RWPE1 (cell line): ENCODE measurements around the gene NOPCHAP1.
"Not testable (repeated sequence)": the region's sequence is repeated elsewhere in the genome, so short reads cannot be mapped to it uniquely, and the experiment has no call there.

ENCODE experiments used
- CTCF ChIA-PET: fragments of 350-600 bp; sonication (Branson Sonifier 250); formaldehyde crosslinking; extraction: SDS; loops from one replicate; lab custom pipeline; 2021; lab: Yijun Ruan, JAX
- POLR2A ChIA-PET: fragments of 400-600 bp; formaldehyde crosslinking; extraction: SDS; loops from one replicate; lab custom pipeline; 2020; ENCODE audit warnings: antibody characterized with exemption; ENCODE audit not compliant: low non-redundant PET; lab: Yijun Ruan, JAX
- DNase-seq: peaks from one replicate; pipeline ENCODE4 v3.0.0; 2012; ENCODE audit warnings: low spot score
- H3K27ac ChIP-seq: fragments of 450-650 bp; 2 replicates; pipeline ENCODE4 v1.5.1; 2017
- TF ChIP-seq, protein P1 (sequence below): fragments of 450-650 bp; conservative IDR thresholded peaks from 2 replicates; pipeline ENCODE4 v1.5.1; 2017; ENCODE audit warnings: low read depth, mild to moderate bottlenecking

Gene NOPCHAP1

DNA sequence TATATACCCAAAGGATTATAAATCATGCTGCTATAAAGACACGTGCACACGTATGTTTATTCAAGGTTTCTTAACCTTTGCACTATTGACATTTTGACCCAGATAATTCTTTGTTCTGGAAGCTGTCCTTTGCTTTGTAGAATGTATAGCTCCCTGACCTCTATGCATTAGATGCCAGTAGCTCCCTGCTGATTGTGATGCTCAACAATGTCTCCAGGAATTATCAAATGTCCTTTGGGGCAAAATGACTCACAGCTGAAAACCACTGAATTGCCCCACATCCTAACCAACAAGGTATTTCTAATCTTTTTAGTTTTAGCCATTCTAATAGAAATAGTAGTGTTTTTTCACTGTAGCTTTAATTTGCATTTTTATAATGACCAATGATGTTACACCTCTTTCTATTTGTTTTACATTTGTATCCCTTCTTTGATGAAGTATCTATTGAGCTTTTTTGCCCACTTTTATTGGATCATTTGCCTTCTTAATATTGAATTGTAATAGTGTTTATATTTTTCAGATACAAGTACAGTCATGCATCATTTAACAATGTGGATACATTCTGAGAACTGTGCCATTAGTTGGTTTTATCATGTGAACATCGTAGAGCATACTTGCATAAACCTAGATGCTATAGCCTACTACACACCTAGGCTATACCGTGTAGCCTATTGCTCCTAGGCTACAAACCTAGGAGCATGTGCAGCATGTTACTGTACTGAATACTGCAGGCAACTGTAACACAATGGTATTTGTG lies 10.4 kb upstream of the NOPCHAP1 start:
- H3K27ac ChIP-seq, result no peak overlapping the region
- POLR2A ChIA-PET, result no interaction called here
- TF ChIP-seq, protein P1, sequence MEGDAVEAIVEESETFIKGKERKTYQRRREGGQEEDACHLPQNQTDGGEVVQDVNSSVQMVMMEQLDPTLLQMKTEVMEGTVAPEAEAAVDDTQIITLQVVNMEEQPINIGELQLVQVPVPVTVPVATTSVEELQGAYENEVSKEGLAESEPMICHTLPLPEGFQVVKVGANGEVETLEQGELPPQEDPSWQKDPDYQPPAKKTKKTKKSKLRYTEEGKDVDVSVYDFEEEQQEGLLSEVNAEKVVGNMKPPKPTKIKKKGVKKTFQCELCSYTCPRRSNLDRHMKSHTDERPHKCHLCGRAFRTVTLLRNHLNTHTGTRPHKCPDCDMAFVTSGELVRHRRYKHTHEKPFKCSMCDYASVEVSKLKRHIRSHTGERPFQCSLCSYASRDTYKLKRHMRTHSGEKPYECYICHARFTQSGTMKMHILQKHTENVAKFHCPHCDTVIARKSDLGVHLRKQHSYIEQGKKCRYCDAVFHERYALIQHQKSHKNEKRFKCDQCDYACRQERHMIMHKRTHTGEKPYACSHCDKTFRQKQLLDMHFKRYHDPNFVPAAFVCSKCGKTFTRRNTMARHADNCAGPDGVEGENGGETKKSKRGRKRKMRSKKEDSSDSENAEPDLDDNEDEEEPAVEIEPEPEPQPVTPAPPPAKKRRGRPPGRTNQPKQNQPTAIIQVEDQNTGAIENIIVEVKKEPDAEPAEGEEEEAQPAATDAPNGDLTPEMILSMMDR, result no peak
- CTCF ChIA-PET, result interaction anchor here (0.7 kb wide), 1 partner anchor 17 kb away, joined by 3 read pairs; no protein-coding TSS in a partner anchor
- DNase-seq, result peak; percentile 61

DNA sequence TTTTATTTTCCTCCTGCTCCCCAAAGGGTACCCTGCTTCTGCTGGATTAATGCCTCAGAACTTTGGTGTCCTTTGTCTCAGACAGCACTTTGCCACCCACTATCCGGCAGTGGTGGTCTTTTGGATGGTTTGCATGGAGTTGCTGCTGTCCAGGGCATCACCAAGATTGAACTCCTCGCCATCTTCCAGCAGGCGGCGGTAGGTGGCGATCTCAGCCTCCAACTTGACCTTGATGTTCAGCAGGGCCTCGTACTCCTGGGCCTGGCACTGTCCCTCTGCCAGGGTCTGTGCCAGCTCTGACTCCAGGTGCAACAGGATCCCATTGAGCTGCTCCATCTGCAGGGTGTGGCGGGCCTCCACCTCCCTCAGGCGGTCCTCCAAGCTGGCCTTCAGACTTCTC lies 9.4 kb upstream of the NOPCHAP1 start:
- TF ChIP-seq, protein P1, result no peak
- no peak for DNase-seq
- ChIA-PET CTCF (no interaction called here), POLR2A (no interaction called here)
- no peak overlapping the region for H3K27ac ChIP-seq

DNA sequence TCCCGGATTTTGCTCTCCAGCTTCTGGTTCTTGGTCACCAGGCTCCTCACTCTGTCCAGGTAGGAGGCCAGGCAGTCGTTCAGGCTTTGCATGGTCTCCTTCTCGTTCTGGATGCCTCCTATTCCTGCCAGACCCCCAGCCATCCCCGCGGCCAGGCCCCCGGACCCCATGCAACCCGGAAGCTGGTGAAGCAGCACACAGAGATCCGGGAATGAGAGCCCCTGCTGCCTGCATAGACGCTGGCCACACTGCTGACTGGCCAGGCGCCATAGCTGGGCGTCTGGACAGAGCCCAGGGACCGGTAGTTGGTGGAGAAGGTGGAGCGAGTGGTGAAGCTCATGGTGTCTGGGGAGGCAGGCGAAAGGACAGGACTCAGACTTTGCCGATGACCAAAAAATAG lies 8.4 kb upstream of the NOPCHAP1 start:
- CTCF ChIA-PET, result interaction anchor here (0.5 kb wide), 1 partner anchor 687 kb away, joined by 3 read pairs; no protein-coding TSS in a partner anchor
- DNase-seq, H3K27ac ChIP-seq, POLR2A ChIA-PET: not testable (repeated sequence)

DNA sequence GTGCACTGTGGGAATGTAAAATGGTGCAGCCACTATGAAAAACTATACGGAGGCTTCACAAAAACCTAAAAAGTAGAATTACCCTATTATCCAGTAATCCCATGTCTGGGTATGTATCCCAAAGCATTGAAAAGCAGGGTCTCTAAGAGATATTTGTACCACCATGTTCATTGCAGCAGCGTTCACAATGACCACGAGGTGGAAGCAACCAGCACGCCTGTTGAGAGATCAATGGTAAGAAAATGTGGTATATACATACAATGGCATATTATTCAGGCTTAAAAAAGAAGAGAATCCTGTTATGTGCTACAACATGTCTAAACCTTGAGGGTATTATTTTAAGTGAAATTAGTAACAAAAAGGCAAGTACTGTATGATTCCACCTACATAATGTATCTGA lies 910 bp upstream of the NOPCHAP1 start:
- ChIA-PET CTCF (interaction anchor here (0.5 to 0.6 kb wide), 2 partner anchors 37 to 922 kb away, joined by 3 to 4 read pairs; no protein-coding TSS in a partner anchor), POLR2A (no interaction called here)
- H3K27ac ChIP-seq, result no peak overlapping the region
- DNase-seq, result no peak
- TF ChIP-seq, protein P1, result no peak

DNA sequence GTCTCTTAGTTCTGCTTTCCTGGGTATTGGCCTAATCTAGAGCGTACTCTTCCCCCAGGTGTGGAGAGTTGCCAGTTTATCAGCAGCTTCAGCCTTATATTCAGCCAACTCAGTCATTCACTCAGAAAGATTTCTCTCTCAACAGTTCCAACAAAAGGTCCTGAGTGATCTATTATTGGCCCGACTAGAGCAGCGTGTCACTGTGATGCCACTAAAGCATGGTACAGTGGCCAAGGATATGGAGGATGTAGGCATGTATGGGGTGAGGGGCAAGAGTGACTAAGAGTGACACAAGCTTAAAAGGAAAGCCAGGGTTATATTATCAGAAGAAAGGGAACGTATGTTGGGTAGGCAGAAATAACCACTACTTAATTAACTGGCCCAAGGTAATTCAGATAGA lies 4.8 kb downstream of the NOPCHAP1 start:
- TF ChIP-seq, protein P1, result no peak
- ChIA-PET CTCF (interaction anchor here (0.6 kb wide), 1 partner anchor 96 kb away, joined by 4 read pairs; no protein-coding TSS in a partner anchor), POLR2A (no interaction called here)
- H3K27ac ChIP-seq, result no peak overlapping the region
- no peak for DNase-seq

DNA sequence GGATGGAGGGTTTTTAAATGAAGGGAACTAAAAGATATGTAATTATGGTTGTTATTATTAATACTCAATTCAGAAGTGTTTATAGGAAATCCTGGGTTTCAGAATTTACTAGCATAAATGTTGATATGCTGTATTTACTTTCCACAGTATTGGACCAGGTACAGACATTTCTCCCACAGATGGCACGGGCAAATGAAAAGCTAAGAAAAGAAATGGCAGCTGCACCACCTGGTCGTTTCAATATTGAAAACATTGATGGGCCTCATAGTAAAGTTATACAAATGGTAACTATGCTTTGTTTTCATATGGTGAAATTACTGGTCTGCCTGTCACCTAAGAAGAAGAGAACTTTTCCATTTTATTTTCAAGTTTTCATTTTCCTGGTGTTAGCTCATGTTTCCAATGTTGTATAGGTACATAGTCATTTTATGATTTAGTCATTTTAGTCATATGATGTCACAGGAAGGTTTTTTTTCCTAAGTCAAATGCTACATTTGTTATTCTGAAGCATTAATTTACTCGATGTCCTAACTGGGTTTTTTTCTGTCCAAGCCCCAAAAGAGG lies 5.5 kb downstream of the NOPCHAP1 start:
- TF ChIP-seq, protein P1, result no peak
- H3K27ac ChIP-seq, result no peak overlapping the region
- no peak for DNase-seq
- ChIA-PET CTCF (interaction anchor here (0.7 kb wide), 1 partner anchor 34 kb away, joined by 3 read pairs; the partner anchor contains the start of gene SLC41A2), POLR2A (no interaction called here)

DNA sequence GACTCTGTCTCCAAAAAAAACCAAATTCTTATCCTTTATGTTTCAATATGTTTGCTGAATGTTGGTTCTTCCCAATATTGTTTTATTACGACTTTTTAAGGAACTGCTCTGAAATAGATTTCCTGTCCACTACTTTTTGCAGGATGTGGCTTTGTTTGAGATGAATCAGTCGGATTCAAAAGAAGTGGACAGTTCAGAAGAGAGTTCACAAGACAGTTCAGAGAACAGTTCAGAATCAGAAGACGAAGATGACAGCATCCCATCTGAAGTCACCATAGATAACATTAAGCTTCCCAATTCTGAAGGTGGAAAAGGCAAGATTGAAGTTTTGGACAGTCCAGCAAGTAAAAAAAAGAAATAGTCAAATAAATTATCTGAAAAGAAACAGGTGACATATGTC lies 8.2 kb downstream of the NOPCHAP1 start:
- ChIA-PET CTCF (interaction anchor here (1.6 kb wide), 1 partner anchor 613 kb away, joined by 5 read pairs; no protein-coding TSS in a partner anchor), POLR2A (no interaction called here)
- H3K27ac ChIP-seq, result no peak overlapping the region
- no peak for DNase-seq
- TF ChIP-seq, protein P1, result no peak
